Neuron (in vitro differentiated cells): ENCODE results near the gene TTLL13.
"Not testable (repeated sequence)": the region's sequence is repeated elsewhere in the genome, so short reads cannot be mapped to it uniquely, and the experiment has no call there.

ENCODE experiments used
- H2AFZ ChIP-seq: one replicate; pipeline ENCODE4 v1.6.1; 2013; ENCODE audit warnings: low read depth, mild to moderate bottlenecking, inconsistent platforms, low read length, moderate library complexity
- H3K27me3 ChIP-seq: one replicate; pipeline ENCODE4 v1.6.1; 2013; ENCODE audit warnings: low read length; ENCODE audit not compliant: insufficient read depth
- H3K36me3 ChIP-seq: one replicate; pipeline ENCODE4 v1.6.1; 2013; ENCODE audit warnings: low read length; ENCODE audit not compliant: insufficient read depth
- H3K4me1 ChIP-seq: one replicate; pipeline ENCODE4 v1.6.1; 2013; ENCODE audit warnings: low read length; ENCODE audit not compliant: insufficient read depth
- H3K4me3 ChIP-seq: 2 replicates; pipeline ENCODE4 v1.5.1; 2013; ENCODE audit warnings: mild to moderate bottlenecking, low read length, moderate library complexity
- H3K9me3 ChIP-seq: one replicate; pipeline ENCODE4 v1.6.1; 2013; ENCODE audit warnings: low read length

The TTLL13 gene

GRCh38 chr15:90264671-90265070, 15.3 kb downstream of the TTLL13 start:
- Histone ChIP-seq H3K9me3 (no peaks in the 10 kb centered on the region), H3K4me1 (peaks cover 29% of the 10 kb centered on the region)

GRCh38 chr15:90265271-90266060, 16.1 kb downstream of the TTLL13 start, which contains the start of gene NGRN:
NGRN (plus strand) TSS chr15:90265672; CDS start chr15:90265713, 41 bp downstream.
- H2AFZ ChIP-seq = peak within 1 kb of the TSS; percentile 82
- H3K36me3 ChIP-seq = peaks cover 26% of the 10 kb centered on the region
- H3K4me1 ChIP-seq = peaks cover 29% of the 10 kb centered on the region
- H3K27me3 ChIP-seq = no peaks in the 10 kb centered on the region
- H3K4me3 ChIP-seq = peak within 1 kb of the TSS; percentile 83
- no peaks in the 10 kb centered on the region for H3K9me3 ChIP-seq

More at GRCh38 chr15:90264671-90265070, 15.3 kb downstream of the TTLL13 start:
- Histone ChIP-seq H3K4me3 (peak overlapping the region; percentile 83), H3K27me3 (no peaks in the 10 kb centered on the region), H2AFZ (peak overlapping the region; percentile 82), H3K36me3 (peaks cover 18% of the 10 kb centered on the region)

GRCh38 chr15:90266061-90266431, 16.7 kb downstream of the TTLL13 start:
- H3K9me3 ChIP-seq = no peaks in the 10 kb centered on the region
- peak overlapping the region; percentile 83 for H3K4me3 ChIP-seq
- peaks cover 31% of the 10 kb centered on the region for H3K36me3 ChIP-seq
- H2AFZ ChIP-seq = peak overlapping the region; percentile 82
- no peaks in the 10 kb centered on the region for H3K27me3 ChIP-seq
- H3K4me1 ChIP-seq = peaks cover 29% of the 10 kb centered on the region

GRCh38 chr15:90266485-90266884, 17.1 kb downstream of the TTLL13 start:
- Histone ChIP-seq H2AFZ (no peak overlapping the region), H3K27me3 (no peaks in the 10 kb centered on the region), H3K36me3 (peaks cover 36% of the 10 kb centered on the region), H3K4me3 (peak overlapping the region; percentile 83), H3K9me3 (no peaks in the 10 kb centered on the region), H3K4me1 (peaks cover 29% of the 10 kb centered on the region)

- Histone ChIP-seq H3K36me3 (peaks cover 54% of the 10 kb centered on the region), H3K4me1 (peaks cover 29% of the 10 kb centered on the region), H2AFZ (no peak overlapping the region), H3K4me3 (no peak overlapping the region), H3K9me3 (no peaks in the 10 kb centered on the region), H3K27me3 (no peaks in the 10 kb centered on the region)
These were observed 19.1 kb downstream of the TTLL13 start for GRCh38 chr15:90268415-90268814.

- H3K36me3 ChIP-seq = peaks cover 61% of the 10 kb centered on the region
These were observed 21.3 kb downstream of the TTLL13 start for GRCh38 chr15:90270502-90271150.

GRCh38 chr15:90271459-90272166, 22.3 kb downstream of the TTLL13 start:
- Histone ChIP-seq H3K9me3 (no peaks in the 10 kb centered on the region), H3K36me3 (peaks cover 62% of the 10 kb centered on the region), H3K4me1 (peaks cover 18% of the 10 kb centered on the region), H3K4me3 (no peak overlapping the region), H2AFZ (no peak overlapping the region), H3K27me3 (no peaks in the 10 kb centered on the region)

More at GRCh38 chr15:90270502-90271150, 21.3 kb downstream of the TTLL13 start:
- Histone ChIP-seq H3K4me1 (peaks cover 20% of the 10 kb centered on the region), H3K9me3 (no peaks in the 10 kb centered on the region), H3K4me3 (no peak overlapping the region), H2AFZ (no peak overlapping the region), H3K27me3 (no peaks in the 10 kb centered on the region)

- H2AFZ ChIP-seq, H3K36me3 ChIP-seq, H3K27me3 ChIP-seq, H3K9me3 ChIP-seq, H3K4me3 ChIP-seq, H3K4me1 ChIP-seq: not testable (repeated sequence)
These were observed 29.1 kb downstream of the TTLL13 start for GRCh38 chr15:90278467-90278866.

- not testable (repeated sequence) for H3K27me3 ChIP-seq, H2AFZ ChIP-seq
These were observed 31.4 kb downstream of the TTLL13 start for GRCh38 chr15:90280743-90281142.

GRCh38 chr15:90281637-90282036, 32.3 kb downstream of the TTLL13 start:
- H2AFZ ChIP-seq, H3K36me3 ChIP-seq, H3K4me3 ChIP-seq: not testable (repeated sequence)

More at GRCh38 chr15:90280743-90281142, 31.4 kb downstream of the TTLL13 start:
- not testable (repeated sequence) for H3K4me1 ChIP-seq, H3K9me3 ChIP-seq, H3K4me3 ChIP-seq, H3K36me3 ChIP-seq

GRCh38 chr15:90286678-90287077, 37.3 kb downstream of the TTLL13 start:
- Histone ChIP-seq H3K4me1 (no peaks in the 10 kb centered on the region), H3K36me3 (peaks cover 2% of the 10 kb centered on the region), H3K9me3 (no peaks in the 10 kb centered on the region), H3K27me3 (no peaks in the 10 kb centered on the region), H2AFZ (no peak overlapping the region), H3K4me3 (no peak overlapping the region)

More at GRCh38 chr15:90281637-90282036, 32.3 kb downstream of the TTLL13 start:
- not testable (repeated sequence) for H3K27me3 ChIP-seq, H3K4me1 ChIP-seq, H3K9me3 ChIP-seq

- Histone ChIP-seq H3K4me1 (no peaks in the 10 kb centered on the region), H3K36me3 (peaks cover 2% of the 10 kb centered on the region), H3K27me3 (no peaks in the 10 kb centered on the region), H2AFZ (no peak overlapping the region), H3K4me3 (no peak overlapping the region), H3K9me3 (no peaks in the 10 kb centered on the region)
These were observed 37.7 kb downstream of the TTLL13 start for GRCh38 chr15:90287101-90287500.

- Histone ChIP-seq H2AFZ (no peak overlapping the region), H3K4me1 (no peaks in the 10 kb centered on the region), H3K36me3 (peaks cover 2% of the 10 kb centered on the region), H3K9me3 (no peaks in the 10 kb centered on the region), H3K4me3 (no peak overlapping the region), H3K27me3 (no peaks in the 10 kb centered on the region)
These were observed 38.6 kb downstream of the TTLL13 start for GRCh38 chr15:90287946-90288345.
